HL-60/S4 treated with retinoic acid at 250 ng/mL for 4 days and 3 days (cell line): ENCODE data around the gene INO80C.
"Not testable (repeated sequence)": the region's sequence is repeated elsewhere in the genome, so short reads cannot be mapped to it uniquely, and the experiment has no call there.

Experiments used
- in situ Hi-C: fragments of 300-500 bp; cut with MboI; formaldehyde crosslinking; loops from 2 replicates; pipeline ENCODE4 v1.7.0; 2022; ENCODE audit warnings: low sequenced_read_pairs

Gene INO80C

DNA sequence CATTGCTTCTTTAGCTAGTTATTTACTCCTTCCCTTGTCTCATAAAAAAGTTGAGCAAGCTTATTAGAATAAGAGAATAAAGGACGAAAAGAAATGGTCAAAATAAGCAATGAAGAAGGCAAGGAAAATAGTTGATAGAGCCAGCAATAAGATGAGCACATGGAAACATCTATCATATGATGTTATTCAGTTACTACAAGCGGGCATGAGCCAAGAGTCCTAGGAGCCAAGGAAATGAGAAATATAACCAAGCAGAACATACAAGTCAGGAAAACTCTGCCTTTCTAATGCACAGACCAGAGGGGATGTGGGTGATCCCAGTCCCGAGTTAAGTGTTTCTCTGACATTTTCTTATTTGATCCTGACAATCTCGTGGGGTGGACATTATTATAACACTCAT, 33.9 kb downstream of the INO80C start:
- in situ Hi-C loops = no loop called here

- in situ Hi-C loops = no loop called here
Measured at GRCh38 chr18:35463050-35463449, 34.7 kb downstream of the INO80C start.

DNA sequence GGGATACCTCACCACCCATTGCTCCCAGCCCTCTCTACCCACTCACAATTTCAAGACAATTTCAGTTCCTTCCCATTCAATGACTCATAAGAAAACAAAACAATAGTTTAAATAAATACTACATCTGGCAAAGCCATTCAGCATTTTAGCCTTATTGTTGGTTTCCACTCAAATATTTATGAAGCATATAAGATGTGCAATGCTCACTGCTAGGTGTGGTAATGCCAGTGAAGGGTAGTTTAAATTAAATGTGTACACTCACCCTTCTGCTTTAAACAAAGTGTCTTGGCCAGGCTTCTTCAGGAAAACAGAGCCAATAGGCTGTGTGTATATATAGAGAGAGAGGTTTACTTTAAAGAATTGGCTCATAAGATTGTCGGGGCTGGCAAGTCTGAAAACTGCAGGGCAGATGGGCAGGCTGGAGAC, 37.0 kb downstream of the INO80C start:
- in situ Hi-C loops = no loop called here

GRCh38 chr18:35459997-35460396, 37.8 kb downstream of the INO80C start:
- in situ Hi-C loops = no loop called here

DNA sequence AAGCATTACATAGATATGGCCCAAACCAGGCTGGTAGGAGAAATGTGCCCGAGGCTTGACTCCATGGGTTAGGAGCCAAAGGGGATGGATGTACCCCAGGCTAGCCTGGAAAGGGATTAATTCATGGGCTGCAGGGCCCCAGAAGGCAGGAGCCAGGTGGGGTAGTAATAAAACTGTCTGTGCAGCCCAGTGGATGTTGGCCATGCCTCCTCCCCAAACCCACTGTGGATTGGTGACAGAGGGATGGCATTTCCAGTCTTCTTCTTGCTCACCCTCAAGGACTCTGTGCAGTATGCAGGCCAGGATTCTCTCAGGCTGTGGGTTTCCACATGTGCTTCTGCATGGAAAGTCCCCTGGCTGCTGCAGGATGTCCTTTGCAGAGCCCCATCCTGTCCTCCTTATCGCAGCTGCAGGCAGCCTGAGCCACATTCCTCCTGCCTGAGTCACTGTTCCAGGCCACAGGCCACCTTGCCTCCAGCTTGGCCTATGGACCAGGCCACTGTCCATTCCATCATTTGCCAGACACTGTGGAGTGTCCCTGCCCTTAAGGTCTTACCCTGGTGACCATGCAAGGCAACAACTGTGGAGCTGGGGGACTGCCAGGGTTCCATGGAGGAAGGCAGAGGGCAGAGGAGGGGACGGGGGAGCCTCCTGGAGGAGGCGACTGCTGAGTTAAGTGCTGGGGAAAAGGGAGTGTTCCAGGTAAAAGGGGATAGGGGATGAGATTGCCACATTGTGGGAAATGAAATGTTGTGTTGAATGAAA, 38.9 kb downstream of the INO80C start:
- in situ Hi-C loops = no loop called here

DNA sequence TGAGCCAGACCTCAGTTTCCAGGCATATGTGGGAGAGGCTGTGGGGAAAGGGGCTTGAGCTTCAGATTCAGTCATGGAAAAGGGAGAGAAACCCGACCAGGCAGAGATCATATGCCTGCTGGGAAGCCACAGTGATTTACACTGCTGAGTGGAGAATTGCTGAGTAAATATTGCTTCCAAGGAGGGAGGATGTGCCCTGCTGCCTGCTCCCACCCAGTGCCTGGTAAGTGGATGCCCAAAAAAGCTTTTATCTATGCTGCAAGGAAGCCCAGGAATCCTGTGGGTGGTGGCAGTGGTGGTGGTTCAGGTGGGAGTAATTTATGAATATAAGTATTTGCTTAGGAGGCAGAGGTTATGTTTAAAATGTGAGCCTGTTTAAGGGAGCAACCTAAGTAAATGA, 39.5 kb downstream of the INO80C start:
- in situ Hi-C loops = no loop called here

- in situ Hi-C loops = no loop called here
Measured at GRCh38 chr18:35457140-35457704, 40.5 kb downstream of the INO80C start.

DNA sequence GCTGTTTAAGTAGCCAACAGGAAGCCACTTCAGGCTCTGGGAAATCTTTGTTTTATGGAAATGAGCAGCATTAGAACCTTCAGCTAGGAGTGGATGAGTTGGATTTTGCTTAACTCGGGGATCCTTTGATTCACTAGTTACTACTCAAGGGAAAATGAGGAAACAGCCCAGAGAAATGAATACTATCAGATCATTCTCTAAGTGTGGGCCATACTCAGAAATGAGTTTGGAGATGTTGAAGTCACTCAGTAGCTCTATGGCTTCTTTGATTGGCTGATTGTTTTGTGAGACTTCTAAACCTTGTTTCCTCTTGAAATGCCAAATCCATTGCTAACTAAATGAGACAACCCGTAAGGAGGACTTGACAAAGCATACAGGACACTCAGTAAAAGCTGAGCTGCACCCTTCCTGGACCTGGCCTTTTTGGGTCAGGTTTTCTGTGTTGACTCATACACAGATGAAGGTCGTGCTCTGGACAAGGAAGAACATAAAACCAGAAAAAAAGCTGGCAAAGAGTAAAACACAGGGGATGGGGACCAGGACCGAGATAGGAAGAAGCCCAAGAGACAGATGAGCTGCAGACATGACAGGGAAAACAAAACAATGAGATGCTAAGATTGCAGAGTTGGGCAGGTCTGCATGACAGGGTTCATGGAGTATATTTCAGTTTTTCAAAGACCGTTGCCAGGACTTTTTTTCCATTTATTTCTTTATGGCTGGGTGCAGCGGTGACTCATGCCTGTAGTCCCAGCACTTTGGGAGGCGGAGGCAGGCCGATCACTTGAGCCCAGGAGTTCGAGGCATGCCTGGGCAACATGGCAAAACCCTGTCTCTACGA, 41.6 kb downstream of the INO80C start:
- in situ Hi-C loops = no loop called here

- in situ Hi-C loops = no loop called here
Measured at GRCh38 chr18:35454803-35455202, 43.0 kb downstream of the INO80C start.

DNA sequence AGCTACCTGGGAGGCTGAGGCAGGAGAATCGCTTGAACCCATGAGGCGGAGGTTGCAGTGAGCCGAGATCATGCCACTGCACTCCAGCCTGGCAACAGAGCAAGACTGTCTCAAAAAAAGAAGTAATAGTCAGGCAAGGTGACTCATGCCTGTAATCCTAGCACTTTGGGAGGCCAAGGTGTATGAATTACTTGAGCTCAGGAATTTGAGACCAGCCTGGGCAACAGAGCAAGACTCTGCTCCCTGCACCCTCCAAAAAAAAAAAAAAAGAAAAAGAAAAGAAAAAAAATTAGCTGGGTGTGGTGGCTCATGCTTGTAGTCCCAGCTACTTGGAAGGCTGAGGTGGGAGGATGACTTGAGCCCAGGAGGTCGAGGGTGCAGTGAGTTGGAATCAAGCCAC, 44.7 kb downstream of the INO80C start:
- in situ Hi-C loops = not testable (repeated sequence)

- in situ Hi-C loops = no loop called here
Measured at GRCh38 chr18:35451916-35452315, 45.8 kb downstream of the INO80C start.

- in situ Hi-C loops = no loop called here
Measured at GRCh38 chr18:35451032-35451431, 46.7 kb downstream of the INO80C start.

DNA sequence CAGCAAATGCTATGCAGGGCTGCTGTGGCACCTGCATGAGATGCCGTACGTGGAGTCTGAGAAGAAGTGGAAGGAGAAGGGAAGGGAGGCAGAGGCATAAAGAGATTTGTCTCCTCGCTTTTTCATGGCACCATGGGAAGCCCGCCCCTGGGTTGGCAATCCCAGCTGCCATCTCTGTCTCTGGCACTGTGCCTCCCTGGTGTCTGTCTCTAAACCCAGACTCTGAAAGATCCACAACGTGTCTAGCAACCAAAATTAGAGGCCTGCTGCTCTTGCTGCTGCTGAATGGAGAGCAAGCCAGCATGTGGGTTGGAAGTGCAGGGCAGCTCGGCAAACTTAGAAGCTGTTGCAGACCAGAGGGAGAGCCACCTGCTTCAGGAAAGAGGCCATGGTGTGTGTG, 53.1 kb downstream of the INO80C start:
- in situ Hi-C loops = no loop called here

DNA sequence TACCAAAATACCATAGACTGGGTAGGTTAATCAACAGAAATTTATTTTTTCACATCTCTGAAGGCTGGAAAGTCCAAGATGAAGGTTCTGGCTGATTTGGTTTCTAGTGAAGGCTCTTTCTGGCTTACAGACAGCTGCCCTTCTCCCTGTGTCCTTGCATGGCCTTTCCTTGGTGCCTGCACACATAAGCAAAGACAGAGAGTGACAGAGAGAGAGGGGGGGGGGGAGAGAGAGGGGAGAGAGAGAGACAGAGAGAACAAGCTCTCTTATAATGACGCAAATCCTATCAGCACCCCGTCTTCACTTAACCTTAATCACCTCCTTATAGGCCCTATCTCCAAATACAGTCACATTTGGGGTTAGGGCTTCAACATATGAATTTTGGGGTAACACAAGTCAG, 53.9 kb downstream of the INO80C start:
- in situ Hi-C loops = no loop called here

GRCh38 chr18:35443434-35443833, 54.3 kb downstream of the INO80C start:
- in situ Hi-C loops = no loop called here

DNA sequence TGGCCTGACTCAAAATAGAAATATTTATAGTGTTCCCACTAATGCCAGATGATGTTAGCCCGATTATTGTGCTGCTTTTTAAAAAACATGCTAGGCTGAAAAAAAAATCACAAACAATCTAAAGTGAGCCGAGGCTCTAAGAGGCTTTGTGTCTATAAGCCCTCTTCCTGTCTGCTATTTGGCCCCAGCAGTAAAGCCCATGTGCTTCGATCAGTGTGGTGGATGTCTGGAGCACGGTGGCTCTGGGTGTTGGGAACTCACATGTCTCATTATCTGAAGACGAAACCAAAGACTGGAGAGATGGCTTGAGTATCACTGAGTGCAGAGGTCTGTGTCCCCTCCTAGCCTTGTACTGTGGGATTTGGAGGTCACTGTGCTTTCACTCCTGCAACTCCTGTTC, 55.1 kb downstream of the INO80C start:
- in situ Hi-C loops = no loop called here

GRCh38 chr18:35441857-35442595, 55.7 kb downstream of the INO80C start:
- in situ Hi-C loops = no loop called here

- in situ Hi-C loops = no loop called here
Measured at GRCh38 chr18:35438480-35439234, 59.1 kb downstream of the INO80C start.

DNA sequence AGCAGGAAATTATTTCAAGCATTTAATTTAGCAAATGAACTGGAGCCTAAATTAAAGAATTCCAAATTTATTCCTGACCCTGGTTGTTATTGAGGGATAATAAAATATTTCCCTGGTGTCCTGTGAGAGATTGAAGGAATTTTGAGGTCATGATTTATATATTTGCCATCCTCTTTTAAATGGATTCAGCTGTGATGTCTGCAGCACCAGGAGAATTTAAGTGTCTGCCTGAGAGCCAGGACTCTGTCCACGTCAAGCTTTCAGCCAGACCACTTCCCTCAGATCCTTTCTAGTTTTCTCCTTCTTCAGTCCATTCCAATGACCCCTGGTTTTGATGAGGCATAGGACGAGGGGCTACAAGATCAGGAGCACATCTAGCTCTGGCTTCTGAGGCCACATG, 59.9 kb downstream of the INO80C start:
- in situ Hi-C loops = no loop called here

- in situ Hi-C loops = no loop called here
Measured at GRCh38 chr18:35436076-35436649, 61.6 kb downstream of the INO80C start.
